AG10803 (cell line): ENCODE measurements around the gene INVS.
"Not testable (repeated sequence)": the region's sequence is repeated elsewhere in the genome, so short reads cannot be mapped to it uniquely, and the experiment has no call there.

Source experiments
- DNase-seq: peaks from one replicate; pipeline ENCODE4 v3.0.0; 2010; ENCODE audit warnings: low read depth
- H3K4me3 ChIP-seq: 2 replicates; pipeline ENCODE4 v1.5.1; 2011; ENCODE audit warnings: mild to moderate bottlenecking, low read length, control low read depth
- TF ChIP-seq, protein P1 (sequence below): conservative IDR thresholded peaks from 2 replicates; pipeline ENCODE4 v1.5.1; 2011; ENCODE audit warnings: mild to moderate bottlenecking, low read length, control low read depth, inconsistent platforms

INVS gene

DNA sequence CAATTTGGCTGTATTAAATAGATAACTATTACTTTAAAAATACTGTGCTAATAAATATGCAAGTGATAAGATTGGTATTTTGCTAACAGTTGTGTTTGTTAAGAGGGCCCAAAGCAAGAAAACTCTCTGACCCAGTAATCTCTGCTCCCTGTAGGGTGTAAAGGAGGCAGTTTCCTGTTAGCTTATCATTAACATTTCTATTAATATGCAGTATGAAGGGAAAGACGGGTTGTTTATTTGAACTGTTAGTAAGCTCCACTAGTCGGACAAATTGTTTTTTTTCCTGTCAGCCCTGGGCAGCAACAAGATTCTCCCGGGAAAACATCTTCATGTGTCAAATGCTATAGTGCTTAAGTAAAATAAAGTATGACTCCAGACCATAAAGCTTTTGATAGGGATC lies 35.9 kb upstream of the INVS start:
- no peak overlapping the region for H3K4me3 ChIP-seq
- TF ChIP-seq, protein P1, sequence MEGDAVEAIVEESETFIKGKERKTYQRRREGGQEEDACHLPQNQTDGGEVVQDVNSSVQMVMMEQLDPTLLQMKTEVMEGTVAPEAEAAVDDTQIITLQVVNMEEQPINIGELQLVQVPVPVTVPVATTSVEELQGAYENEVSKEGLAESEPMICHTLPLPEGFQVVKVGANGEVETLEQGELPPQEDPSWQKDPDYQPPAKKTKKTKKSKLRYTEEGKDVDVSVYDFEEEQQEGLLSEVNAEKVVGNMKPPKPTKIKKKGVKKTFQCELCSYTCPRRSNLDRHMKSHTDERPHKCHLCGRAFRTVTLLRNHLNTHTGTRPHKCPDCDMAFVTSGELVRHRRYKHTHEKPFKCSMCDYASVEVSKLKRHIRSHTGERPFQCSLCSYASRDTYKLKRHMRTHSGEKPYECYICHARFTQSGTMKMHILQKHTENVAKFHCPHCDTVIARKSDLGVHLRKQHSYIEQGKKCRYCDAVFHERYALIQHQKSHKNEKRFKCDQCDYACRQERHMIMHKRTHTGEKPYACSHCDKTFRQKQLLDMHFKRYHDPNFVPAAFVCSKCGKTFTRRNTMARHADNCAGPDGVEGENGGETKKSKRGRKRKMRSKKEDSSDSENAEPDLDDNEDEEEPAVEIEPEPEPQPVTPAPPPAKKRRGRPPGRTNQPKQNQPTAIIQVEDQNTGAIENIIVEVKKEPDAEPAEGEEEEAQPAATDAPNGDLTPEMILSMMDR: no peak
- no peak for DNase-seq

GRCh38 chr9:100064872-100065581 lies 34.0 kb upstream of the INVS start:
- peak; percentile 65 for DNase-seq
- TF ChIP-seq, protein P1: no peak

GRCh38 chr9:100066539-100066938 lies 32.5 kb upstream of the INVS start:
- no peak overlapping the region for H3K4me3 ChIP-seq
- DNase-seq: peak; percentile 11
- TF ChIP-seq, protein P1: no peak

More at GRCh38 chr9:100064872-100065581, 34.0 kb upstream of the INVS start:
- no peak overlapping the region for H3K4me3 ChIP-seq

DNA sequence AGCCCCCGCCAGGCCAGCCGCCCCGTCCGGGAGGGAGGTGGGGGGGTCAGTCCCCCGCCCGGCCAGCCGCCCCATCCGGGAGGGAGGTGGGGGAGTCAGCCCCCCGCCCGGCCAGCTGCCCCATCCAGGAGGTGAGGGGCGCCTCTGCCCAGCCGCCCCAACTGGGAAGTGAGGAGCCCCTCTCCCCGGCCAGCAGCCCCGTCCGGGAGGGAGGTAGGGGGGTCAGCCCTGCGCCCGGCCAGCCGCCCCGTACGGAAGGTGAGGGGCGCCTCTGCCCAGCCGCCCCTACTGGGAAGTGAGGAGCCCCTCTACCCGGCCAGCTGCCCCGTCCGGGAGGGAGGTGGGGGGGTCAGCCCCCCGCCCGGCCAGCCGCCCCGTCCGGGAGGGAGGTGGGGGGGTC lies 31.1 kb upstream of the INVS start:
- not testable (repeated sequence) for DNase-seq, H3K4me3 ChIP-seq

GRCh38 chr9:100069068-100069467 lies 30.0 kb upstream of the INVS start:
- H3K4me3 ChIP-seq, DNase-seq: not testable (repeated sequence)

DNA sequence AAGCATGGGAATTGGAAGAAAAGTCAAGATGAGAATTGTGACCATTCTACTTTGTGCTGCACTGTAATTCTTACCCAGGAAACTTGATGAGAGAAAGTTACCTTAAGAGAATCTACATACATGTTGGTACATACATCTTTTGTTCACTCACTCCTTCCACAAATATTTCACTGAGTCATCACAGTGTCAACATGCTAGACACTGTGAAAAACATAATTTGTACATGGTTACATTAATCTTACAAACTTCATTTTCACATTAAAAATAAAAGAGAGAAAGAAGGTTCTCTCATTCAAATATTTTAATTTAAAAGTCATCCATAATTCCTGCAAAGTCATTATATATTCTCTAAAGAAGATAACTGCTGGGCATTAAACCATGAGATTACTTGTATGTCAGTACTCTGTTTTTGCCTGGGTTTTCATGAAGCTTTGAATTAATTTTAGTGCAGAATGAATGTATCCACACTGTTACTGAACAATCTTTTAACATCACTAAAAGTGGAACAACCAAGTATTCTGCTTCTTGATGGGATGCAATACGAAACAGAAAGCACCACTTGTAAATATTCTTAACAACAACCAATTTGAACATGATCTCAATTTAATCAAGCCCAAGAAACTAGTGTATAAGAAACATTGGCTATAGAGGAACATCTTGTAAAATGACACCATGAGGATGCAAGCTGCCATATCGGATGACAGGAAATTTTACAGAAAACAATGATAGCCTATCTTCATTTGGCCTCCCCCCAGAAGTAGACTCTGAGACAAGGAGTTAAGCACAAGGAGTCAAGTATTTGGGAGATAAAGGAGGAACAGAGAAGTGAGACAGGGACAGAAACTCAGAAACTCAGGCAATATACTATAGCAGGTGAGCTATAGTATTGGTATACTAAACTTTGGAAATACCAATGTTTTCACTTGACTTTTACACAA lies 28.7 kb upstream of the INVS start:
- no peak overlapping the region for H3K4me3 ChIP-seq
- TF ChIP-seq, protein P1: no peak
- DNase-seq: no peak

- TF ChIP-seq, protein P1: no peak
- no peak overlapping the region for H3K4me3 ChIP-seq
- peak; percentile 8 for DNase-seq
Observed at GRCh38 chr9:100071271-100071670, 27.8 kb upstream of the INVS start.

DNA sequence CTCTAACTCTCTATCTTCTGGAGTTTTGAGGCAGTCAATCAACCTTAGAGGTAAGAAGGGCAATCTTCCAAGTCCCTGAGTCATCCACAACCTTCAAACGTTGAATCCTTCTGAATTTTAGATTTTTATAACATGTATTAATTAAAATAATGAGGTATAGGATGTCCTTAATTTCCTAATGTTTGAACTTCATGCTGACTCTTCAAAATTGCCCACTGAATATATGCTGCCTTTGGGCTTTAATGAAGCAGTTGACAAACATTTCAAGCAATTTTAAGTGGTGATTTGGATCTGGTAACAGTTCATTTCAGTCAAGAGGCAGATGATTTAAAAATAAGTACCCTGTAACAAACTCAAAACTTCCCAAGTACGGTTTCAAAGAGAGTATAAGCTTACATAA lies 26.2 kb upstream of the INVS start:
- DNase-seq: no peak
- TF ChIP-seq, protein P1: no peak
- H3K4me3 ChIP-seq: no peak overlapping the region
